Measurements from ENCODE around the gene NUAK1. TPM values are rescaled to one million over a fixed set of nuclear protein-coding genes. Genes with fewer than 3 reads are reported as not detected.

NUAK1 gene
- total RNA-seq, 2 donors from 2014 or later = not detected

DNA sequence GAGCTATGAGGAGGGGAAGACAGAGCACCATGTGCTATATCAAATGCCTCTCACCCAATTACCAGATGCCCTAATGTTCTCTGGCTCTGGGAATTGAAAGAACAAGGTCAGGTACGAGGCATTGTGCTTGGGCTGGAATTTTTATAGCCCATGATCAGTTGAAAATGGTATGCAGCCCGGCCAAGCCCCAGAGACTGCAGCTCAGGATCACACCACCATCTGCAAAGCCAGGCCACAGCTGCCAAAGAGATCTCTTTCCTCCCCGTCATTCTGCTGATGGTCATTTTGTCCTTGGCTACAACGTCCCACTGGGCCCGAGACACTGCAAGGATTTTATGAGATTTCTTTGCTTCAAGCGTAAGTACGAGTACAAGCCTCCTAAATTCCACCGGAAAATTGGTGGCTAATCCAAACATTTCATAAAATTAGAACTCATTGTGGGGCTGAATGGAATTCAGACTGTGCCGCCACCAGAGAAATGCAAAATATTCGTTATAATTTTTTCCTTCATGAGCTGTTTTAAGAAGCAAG, 15.1 kb downstream of the NUAK1 start:
- DNase-seq (ENCODE audit: low spot score in 2 of 2) (no peak), ATAC-seq (no peak)
- H3K27ac Mint-ChIP-seq = no peak overlapping the region
- H3K36me3 Mint-ChIP-seq = no peaks in the 10 kb centered on the region
- H3K9me3 Mint-ChIP-seq = no peaks in the 10 kb centered on the region

DNA sequence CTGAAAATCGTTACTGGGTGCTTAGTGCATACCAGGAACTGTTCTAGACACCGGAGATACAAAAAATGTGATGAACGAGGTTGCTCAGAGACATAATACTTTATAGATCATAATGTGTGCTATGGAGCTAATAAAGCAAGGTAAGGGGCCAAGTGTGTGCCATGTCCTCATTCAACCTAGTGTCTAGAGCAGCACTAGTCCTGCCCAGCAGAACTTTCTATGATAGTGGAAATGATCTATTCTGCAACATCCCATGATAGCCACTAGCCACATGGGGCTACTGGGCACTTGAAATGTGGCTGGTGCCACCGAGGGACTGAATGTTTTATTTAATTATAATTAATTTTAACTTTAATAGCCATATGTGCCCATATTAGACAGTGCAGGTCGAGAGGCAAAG, 15.6 kb downstream of the NUAK1 start:
- Mint-ChIP-seq H3K36me3 (no peaks in the 10 kb centered on the region), H3K9me3 (no peaks in the 10 kb centered on the region), H3K27ac (no peak overlapping the region)
- no peak for ATAC-seq
- no peak for DNase-seq (ENCODE audit: low spot score in 2 of 2)

DNA sequence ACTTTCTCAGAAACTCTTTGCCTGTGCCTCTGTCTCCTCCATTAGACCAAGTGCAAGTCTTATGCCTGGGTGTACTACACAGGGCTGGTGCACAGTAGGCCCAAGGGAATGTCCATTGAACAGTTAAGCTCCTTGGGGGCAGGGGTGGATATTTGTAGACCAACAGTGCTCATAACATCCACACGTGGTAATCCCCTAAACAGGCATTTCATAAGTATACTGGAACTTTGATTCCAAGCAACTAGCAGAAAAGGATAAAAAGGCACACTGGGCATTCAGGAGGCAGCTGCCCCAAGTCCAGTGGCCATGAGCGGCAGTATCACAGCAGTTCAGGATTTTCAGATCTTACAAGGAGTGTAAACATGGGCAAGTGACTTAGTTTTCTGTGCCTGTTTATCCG, 16.8 kb downstream of the NUAK1 start:
- no peak for DNase-seq (ENCODE audit: low spot score in 2 of 2)
- H3K9me3 Mint-ChIP-seq = no peaks in the 10 kb centered on the region
- ATAC-seq = no peak

DNA sequence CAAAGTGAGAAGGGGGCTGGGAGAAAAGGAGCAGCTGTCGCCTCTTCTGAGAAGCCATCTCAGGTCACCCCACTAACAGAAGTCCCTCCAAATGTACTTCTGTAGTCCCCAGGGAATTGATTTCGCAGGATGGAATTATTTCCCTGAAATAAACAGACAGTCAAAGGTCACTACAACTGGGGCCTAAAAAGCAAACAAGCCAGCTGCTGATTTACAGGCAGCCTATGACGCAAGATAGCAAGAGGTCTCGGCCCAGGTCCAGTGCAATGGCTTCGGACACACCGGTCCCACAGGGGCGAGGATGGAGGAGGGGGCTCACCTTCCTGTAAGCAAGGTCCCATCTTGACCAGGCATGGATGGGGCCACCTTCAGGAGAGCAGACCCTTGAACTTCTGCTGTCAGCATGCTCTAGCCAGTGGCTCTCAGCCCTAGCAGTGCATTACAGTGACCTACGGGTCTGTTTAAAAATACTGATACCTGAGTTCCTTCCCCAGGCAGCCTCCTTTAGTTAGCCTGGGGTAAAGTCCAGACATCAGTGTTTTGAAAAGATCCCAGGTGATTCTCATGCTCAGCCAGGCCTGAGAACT, 18.1 kb downstream of the NUAK1 start:
- H3K36me3 Mint-ChIP-seq = no peaks in the 10 kb centered on the region
- no peak for DNase-seq (ENCODE audit: low spot score in 2 of 2)
- no peak for ATAC-seq
- H3K27ac Mint-ChIP-seq = no peak overlapping the region
- no peaks in the 10 kb centered on the region for H3K9me3 Mint-ChIP-seq

More for the DNA sequence above, 16.8 kb downstream of the NUAK1 start:
- Mint-ChIP-seq H3K36me3 (no peaks in the 10 kb centered on the region), H3K27ac (no peak overlapping the region)

DNA sequence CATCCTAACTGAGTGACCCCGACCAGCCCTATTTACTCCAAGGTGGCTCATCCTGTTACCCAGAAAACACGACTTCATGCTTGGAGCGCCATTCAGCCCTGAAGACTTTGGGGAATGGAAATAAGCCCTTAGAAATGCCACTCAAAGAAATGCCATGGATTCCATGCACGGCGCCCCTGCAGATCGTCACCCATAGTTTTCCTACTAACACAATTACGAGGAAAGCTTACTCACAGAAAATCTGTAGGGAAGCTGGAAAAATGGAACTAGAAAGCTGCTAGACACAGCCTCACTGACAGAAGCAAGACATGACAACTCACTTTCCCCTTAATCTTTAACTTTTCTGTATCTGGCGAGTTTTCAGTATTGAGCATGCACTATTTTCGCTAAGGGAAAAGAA, 19.5 kb downstream of the NUAK1 start:
- Mint-ChIP-seq H3K27ac (no peak overlapping the region), H3K36me3 (no peaks in the 10 kb centered on the region)
- ATAC-seq = no peak

DNA sequence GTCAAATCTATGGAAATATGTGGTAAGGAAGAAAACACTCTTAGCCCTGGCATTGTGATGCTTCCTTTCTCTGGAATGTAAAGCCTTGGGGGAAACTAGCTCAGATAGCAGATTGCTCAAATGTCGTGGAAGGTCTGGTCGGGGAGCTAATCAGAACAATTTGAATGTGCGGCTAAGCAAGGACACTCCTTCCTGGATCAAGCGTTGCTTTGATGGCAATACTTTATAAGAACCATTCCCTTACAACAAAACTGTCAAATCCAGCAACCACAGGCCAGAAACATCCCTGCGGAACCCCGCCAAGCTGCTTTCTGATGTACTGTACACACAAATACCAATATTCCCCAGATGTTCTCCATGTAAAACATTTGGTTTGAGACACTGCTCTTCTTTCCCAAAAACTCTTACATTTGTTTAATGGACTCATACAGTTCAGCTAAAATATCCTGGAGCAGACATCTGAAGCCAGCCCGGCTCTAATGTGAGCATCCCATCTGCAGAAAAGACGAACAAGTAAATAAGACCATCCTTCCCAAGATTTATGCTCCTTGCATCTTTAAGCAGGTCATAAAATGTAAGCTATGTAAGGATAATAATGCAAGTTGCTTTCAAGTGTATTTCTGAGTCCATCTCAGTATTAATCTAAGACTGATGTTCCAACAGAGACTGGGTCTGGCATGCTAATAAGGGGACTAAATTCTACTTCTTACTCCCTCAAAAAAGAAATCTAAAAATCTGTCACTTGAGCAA, 20.2 kb downstream of the NUAK1 start:
- ATAC-seq (no peak), DNase-seq (ENCODE audit: low spot score in 2 of 2) (no peak)
- no peaks in the 10 kb centered on the region for H3K36me3 Mint-ChIP-seq
- H3K9me3 Mint-ChIP-seq = no peaks in the 10 kb centered on the region
- H3K27ac Mint-ChIP-seq = no peak overlapping the region

More for the DNA sequence above, 19.5 kb downstream of the NUAK1 start:
- no peaks in the 10 kb centered on the region for H3K9me3 Mint-ChIP-seq
- DNase-seq (ENCODE audit: low spot score in 2 of 2) = no peak

DNA sequence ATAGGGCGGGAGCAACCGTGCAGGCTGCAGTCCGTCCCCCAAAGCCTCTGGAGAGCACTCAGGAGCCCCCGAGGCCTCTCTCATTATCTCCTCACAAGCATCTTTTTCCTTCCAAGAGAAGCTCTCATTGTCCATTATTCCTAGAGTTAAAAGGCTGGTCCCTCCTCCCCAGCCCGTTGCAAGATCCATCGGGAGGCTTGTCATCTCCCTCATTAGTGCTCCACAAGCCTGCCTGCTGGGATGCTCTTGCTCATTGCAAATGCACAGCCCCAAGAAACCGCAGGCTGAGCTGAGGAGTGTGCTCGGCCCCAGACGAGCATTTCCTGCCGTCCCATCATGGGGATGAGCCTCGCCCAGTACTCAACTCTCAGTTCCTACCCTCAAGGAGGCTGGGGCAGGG, 23.3 kb downstream of the NUAK1 start:
- no peaks in the 10 kb centered on the region for H3K36me3 Mint-ChIP-seq
- H3K27ac Mint-ChIP-seq = no peak overlapping the region
- DNase-seq (ENCODE audit: low spot score in 2 of 2) = no peak

DNA sequence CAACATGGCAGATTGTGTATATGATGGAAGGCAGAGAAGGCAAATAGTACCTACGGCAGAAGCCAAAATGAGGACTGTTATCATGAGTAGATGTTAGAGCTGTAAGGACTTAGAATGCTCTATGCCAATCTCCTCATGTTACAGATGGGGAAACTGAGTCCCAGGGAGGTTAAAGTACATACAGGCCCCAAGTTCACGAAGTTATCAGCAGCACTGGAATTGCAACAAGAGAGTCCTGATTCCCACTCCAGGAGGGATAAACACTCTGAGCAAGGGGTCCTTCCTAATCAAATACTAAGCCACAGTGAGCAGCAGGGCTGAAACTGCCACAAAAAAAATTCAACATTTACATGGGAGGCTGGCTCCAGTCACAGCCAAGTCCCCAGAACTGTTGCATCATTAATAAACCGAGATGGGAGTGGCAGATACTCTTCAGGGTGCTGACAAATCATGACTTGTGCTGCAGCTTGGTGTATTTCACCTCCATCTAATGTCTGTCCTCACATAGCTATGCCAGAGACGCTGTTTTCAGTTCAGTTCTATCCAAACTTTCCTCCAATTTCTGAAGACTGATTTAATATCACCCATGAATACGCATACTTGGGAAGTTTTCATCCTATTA, 24.2 kb downstream of the NUAK1 start:
- Mint-ChIP-seq H3K27ac (no peak overlapping the region), H3K9me3 (no peaks in the 10 kb centered on the region), H3K36me3 (no peaks in the 10 kb centered on the region)
- DNase-seq (ENCODE audit: low spot score in 2 of 2) (no peak), ATAC-seq (no peak)

More for the DNA sequence above, 23.3 kb downstream of the NUAK1 start:
- ATAC-seq = no peak
- H3K9me3 Mint-ChIP-seq = no peaks in the 10 kb centered on the region

DNA sequence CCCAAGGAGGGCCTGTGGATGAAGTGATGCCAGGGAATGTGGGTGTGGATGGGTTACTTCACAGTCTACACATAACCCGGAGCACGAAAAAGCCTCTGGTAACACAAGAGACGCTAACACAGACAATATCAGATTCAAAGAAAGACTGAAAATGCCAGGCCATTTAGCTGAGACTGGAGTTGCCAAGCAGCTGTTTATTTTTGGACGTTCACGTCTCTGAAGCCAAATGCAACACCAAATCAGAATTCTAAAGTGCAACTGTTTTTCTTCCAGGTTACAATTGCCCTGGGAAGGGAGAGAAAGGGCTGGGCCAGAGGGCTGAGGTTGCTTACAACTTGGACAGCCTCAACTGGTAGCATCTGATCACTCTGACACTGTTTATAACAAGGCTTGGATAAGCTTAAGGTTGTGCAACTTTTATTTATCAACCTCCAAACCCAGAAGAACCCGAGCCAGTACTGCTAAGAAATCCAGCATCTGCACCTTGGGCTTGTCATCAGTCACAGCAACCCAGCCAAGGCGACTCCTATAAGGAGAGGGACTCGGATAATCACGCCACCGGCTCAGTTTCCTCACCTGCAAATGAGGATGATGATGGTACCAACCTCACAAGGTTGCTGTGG, 24.8 kb downstream of the NUAK1 start:
- Mint-ChIP-seq H3K36me3 (no peaks in the 10 kb centered on the region), H3K9me3 (no peaks in the 10 kb centered on the region)
- DNase-seq (ENCODE audit: low spot score in 2 of 2) = no peak

DNA sequence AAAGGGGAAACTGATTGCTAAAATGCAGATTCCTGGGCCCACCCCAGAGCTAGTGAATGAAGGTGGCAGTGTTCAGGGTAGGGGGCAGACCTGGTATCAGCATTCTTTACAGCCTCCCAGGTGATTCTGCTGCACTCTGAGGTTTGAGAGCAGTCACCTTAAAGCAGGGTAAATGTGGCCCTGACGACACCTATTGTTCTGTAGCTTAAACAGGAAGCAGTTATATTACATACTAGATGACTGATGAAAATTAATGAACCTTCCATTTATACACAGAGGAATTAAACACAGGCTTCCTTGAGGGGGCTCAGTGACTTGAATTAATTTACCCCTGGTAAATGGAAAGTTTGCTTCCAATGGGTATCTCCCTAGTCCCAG, 25.3 kb downstream of the NUAK1 start:
- Mint-ChIP-seq H3K27ac (no peak overlapping the region), H3K9me3 (no peaks in the 10 kb centered on the region), H3K36me3 (no peaks in the 10 kb centered on the region)
- no peak for DNase-seq (ENCODE audit: low spot score in 2 of 2)
- ATAC-seq = no peak

More for the DNA sequence above, 24.8 kb downstream of the NUAK1 start:
- no peak overlapping the region for H3K27ac Mint-ChIP-seq
- no peak for ATAC-seq

DNA sequence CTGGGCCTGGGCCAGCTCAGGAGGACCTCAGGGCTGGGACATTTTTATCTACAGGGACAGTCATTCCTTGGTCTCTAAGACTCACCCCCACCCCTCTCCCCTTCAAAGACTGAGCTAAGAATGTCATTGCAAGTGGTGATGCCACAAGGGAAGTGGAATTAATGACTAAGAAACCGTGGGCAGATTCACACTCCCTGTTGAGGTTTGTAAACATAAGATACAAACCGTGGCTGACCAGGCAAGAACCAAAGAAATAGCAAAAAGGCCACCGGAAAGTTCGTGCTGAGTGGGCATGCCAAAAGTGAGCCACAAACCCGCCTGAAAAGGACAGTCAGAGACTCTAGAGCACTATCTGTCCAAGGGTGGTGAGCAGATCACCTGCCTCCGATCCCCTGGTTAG, 25.7 kb downstream of the NUAK1 start:
- Mint-ChIP-seq H3K36me3 (no peaks in the 10 kb centered on the region), H3K9me3 (no peaks in the 10 kb centered on the region), H3K27ac (no peak overlapping the region)
- DNase-seq (ENCODE audit: low spot score in 2 of 2) = no peak
- ATAC-seq = peak; percentile 33 to 92

DNA sequence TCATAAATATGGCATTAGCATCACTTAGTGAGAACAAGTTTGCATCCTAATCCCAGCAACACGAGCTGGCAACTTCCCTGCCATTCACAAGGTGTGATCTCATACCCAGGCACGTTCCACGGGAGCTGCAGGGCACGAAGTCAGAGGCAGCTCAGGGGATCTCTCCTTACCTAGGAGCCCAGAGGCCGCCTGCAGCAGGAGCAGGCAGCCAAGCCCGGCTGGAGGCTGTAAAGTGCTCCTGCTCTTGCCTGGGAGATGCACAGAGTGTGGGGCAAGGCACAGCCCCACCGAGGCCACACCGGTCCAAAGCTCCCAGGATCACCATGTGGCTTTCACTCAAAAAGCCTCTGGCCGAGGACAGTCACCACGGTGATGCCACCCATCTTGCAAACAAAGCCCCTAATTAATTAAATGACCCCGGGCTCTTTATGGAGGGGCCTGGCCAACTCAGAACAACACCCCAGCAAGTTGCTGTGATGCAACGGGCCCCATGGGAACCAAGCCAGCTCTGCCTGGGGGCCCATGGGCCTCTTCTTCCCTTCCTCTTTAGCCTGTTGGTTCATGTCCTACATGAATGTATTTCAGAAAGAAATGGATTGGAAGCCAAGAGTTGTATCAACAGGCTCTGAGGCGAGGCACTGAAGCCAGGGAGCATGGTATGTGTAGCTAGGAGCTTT, 26.5 kb downstream of the NUAK1 start:
- no peaks in the 10 kb centered on the region for H3K9me3 Mint-ChIP-seq
- no peaks in the 10 kb centered on the region for H3K36me3 Mint-ChIP-seq
- DNase-seq (ENCODE audit: low spot score in 2 of 2) (no peak), ATAC-seq (no peak)
- no peak overlapping the region for H3K27ac Mint-ChIP-seq

DNA sequence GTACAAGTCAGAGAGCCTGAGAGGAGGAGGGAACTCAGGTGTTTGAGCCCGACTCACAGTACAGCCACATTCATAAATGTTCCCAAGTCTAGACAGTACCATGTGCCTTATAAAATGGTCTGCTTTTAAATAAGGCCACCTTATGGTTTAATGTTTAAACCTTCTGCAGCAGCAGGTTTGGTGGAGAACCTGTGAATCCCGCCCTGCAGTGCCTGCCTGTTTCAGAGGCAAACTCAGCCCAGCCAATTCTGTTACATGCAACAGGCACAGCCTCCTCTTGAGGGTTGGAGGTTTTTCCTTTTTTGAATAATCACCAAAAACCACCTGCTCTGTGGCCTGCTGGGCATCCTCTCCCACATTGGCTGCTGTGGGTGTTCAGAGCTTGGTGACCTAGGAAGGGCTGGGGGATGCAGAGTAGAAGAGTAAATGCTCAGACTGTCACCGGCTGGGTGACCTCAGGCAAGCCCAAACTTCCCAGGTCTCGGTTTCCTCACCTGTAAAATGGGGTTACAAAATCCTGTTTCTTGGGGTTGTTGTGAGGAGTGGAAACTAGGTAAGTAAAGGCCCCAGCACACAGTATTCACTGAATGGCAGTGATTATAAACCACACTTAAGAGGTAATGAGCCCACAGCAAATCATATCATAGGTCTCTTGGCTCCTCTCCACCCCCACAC, 28.0 kb downstream of the NUAK1 start:
- H3K9me3 Mint-ChIP-seq = no peaks in the 10 kb centered on the region
- DNase-seq (ENCODE audit: low spot score in 2 of 2) = no peak
- no peak for ATAC-seq
- H3K27ac Mint-ChIP-seq = no peak overlapping the region
- no peaks in the 10 kb centered on the region for H3K36me3 Mint-ChIP-seq

DNA sequence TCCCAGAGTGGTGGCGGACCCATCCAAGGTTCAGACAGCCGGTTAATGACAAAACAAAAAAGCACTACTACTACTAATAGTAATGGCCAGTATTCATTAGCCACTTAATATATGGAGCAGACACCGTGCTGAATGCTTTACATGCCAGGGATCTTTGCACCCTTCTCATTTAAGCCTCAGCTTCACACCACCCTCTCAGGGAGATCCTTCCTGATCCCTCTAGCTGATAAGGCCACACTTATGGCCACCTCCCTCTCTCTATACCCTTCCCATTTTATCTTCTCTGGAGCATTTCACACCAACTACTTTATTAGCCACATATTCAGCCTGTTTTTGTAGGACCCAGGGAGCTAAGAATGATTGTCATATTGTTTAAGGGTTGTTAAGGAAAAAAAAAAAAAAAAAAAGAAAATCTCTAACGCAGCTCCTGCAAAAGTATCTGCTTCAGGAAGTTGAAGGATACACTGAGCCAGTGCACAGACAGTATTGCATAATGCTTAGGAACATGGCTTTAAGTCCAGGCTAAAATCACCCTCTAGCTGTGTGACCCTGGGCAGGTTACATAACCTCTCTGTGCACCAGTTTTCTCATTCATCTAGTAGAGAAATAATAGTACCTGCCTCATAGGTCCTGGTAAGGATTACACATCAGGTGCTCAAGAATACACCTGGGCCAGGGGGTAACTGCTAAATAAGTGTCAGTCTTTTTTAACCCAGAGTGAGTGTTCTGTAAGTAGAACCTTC, 29.4 kb downstream of the NUAK1 start:
- no peaks in the 10 kb centered on the region for H3K36me3 Mint-ChIP-seq
- ATAC-seq (no peak), DNase-seq (ENCODE audit: low spot score in 2 of 2) (no peak)
- H3K27ac Mint-ChIP-seq = no peak overlapping the region
- H3K9me3 Mint-ChIP-seq = no peaks in the 10 kb centered on the region

DNA sequence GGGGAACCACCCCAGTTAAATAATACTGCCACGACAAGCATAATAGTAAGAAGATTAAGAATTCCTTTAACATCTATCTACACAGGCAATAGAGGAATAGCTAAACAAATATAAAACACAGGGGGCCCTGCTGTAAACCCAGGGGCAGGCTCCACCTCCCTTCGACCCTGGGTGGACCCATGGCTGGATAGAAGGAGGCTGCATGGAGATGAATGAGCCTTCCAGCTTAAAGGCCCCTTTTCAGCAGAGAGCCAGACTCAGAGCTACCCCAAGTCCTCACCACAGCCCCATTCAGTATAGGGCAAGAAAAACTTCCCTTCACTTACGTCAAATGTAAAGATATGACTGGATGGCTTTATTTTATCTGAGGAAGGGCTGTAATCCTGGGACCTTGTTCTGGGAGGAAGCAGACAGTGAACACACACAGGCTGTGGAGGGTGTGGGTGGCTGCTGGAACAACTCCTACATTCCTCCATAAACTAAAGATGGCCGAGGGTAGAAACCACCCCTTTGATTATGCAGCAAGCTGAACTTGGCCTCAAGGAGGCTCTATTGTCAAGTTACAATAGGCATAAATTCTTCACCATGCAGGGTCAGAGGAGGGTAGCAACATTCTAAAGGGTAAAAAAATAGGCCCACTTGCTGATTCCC, 30.4 kb downstream of the NUAK1 start:
- no peaks in the 10 kb centered on the region for H3K36me3 Mint-ChIP-seq
- ATAC-seq (no peak), DNase-seq (ENCODE audit: low spot score in 2 of 2) (no peak)
- no peaks in the 10 kb centered on the region for H3K9me3 Mint-ChIP-seq
- H3K27ac Mint-ChIP-seq = no peak overlapping the region

All from activated naive CD4-positive, alpha-beta T cell treated with anti-CD3 and anti-CD28 coated beads, Interleukin-2, amount 50 U/mL, for 72 hours (primary cell).